HCT116 (cell line): ENCODE data around the gene BAIAP2. TPM values are rescaled to one million over a fixed set of nuclear protein-coding genes. Genes with fewer than 3 reads are reported as not detected.

Experiments used
- ATAC-seq: fragments of 200-7000 bp; cut with Tn5 transposase; 2 replicates; pipeline ENCODE4 v1.9.1; 2020; ENCODE audit warnings: mild to moderate bottlenecking, moderate library complexity
- BruUV-seq: library from RNA; stranded (reverse); fragments of 400-500 nt; replicated peaks from 2 replicates; lab custom pipeline; 2021; lab: Mats Ljungman, UMichigan
- CTCF ChIA-PET: fragments of 300-600 bp; sonication (Branson Sonifier 250); formaldehyde crosslinking; loops from one replicate; lab custom pipeline; 2021; ENCODE audit warnings: antibody characterized with exemption; lab: Charles Lee
- POLR2A ChIA-PET: fragments of 300-600, 350-600 bp; sonication (Branson Sonifier 250); formaldehyde crosslinking; loops from one replicate; lab custom pipeline; 2021; ENCODE audit warnings: antibody characterized with exemption; lab: Charles Lee
- RAD21 ChIA-PET, 2 experiments: fragments of 300-600 bp; sonication (Branson Sonifier 250); formaldehyde crosslinking; loops; one replicate each; lab custom pipeline; 2023; ENCODE audit warnings: low total read pairs in 2 of 2; ENCODE audit not compliant: uncharacterized antibody in 2 of 2, unreplicated experiment in 2 of 2, low non-redundant PET in 1 of 2; lab: Charles Lee
- DNase-seq: peaks from one replicate; pipeline ENCODE4 v3.0.0-alpha.2; 2010; ENCODE audit warnings: low read depth, low spot score
- H2AFZ ChIP-seq: fragments of 200-600 bp; shearing (Covaris generic), sonication (generic); 2 replicates; pipeline ENCODE4 v1.6.1; 2017; ENCODE audit warnings: low read depth, mixed run types, mixed read lengths, antibody characterized with exemption, low read length; ENCODE audit not compliant: poor library complexity, severe bottlenecking
- H3K27ac ChIP-seq: 2 replicates; pipeline ENCODE4 v1.5.1; 2012; ENCODE audit warnings: low read depth, low read length
- H3K27me3 ChIP-seq: fragments of 200-600 bp; sonication (generic); 2 replicates; pipeline ENCODE4 v1.6.1; 2016; ENCODE audit warnings: mixed run types, low read length, mixed read lengths; ENCODE audit not compliant: insufficient read depth
- H3K36me3 ChIP-seq, 2 experiments: fragments of 200-500 bp in 1 of 2; fragments of 200-600 bp in 1 of 2; sonication (Bioruptor generic) in 1 of 2; sonication (generic) in 1 of 2; 2 replicates each; pipeline versions ENCODE4 v1.5.1 to v1.6.1; 2014 to 2016; ENCODE audit warnings: low read length in 2 of 2, inconsistent platforms in 1 of 2, mixed read lengths in 1 of 2, mixed run types in 1 of 2; ENCODE audit not compliant: insufficient read depth in 2 of 2, control insufficient read depth in 1 of 2
- H3K4me1 ChIP-seq, 2 experiments: fragments of 200-600 bp in 1 of 2; sonication (generic) in 1 of 2; 2 replicates each; pipeline versions ENCODE4 v1.5.1 to v1.6.1; 2012 to 2017; ENCODE audit warnings: low read length in 2 of 2, inconsistent platforms in 1 of 2, mild to moderate bottlenecking in 1 of 2, mixed read lengths in 1 of 2, mixed run types in 1 of 2, moderate library complexity in 1 of 2; ENCODE audit not compliant: insufficient read depth in 2 of 2, control insufficient read depth in 1 of 2
- H3K4me2 ChIP-seq: fragments of 200-600 bp; sonication (generic); 2 replicates; pipeline ENCODE4 v1.6.1; 2017; ENCODE audit warnings: mixed run types, low read length, mixed read lengths
- H3K4me3 ChIP-seq, 2 experiments: fragments of 200-600 bp in 1 of 2; sonication (generic) in 1 of 2; replicated peaks in 1 of 2; 2 replicates each; pipeline ENCODE4 v1.5.1; 2011 to 2016; ENCODE audit warnings: low read length in 2 of 2, control low read depth in 1 of 2, low read depth in 1 of 2, mild to moderate bottlenecking in 1 of 2, mixed read lengths in 1 of 2, mixed run types in 1 of 2
- H3K79me2 ChIP-seq: fragments of 200-600 bp; sonication (generic); 2 replicates; pipeline ENCODE4 v1.6.1; 2017; ENCODE audit warnings: mild to moderate bottlenecking, mixed run types, low read length, moderate library complexity, mixed read lengths; ENCODE audit not compliant: insufficient read depth
- H3K9ac ChIP-seq: fragments of 200-600 bp; sonication (generic); 2 replicates; pipeline ENCODE4 v1.6.1; 2016; ENCODE audit warnings: low read length, mixed read lengths
- H3K9me2 ChIP-seq: fragments of 200-600 bp; sonication (generic), shearing (Covaris generic); 2 replicates; pipeline ENCODE4 v1.6.1; 2017; ENCODE audit warnings: mixed run types, mild to moderate bottlenecking, moderate library complexity; ENCODE audit not compliant: insufficient read depth
- H3K9me3 ChIP-seq, 2 experiments: fragments of 200-500 bp in 1 of 2; fragments of 200-600 bp in 1 of 2; sonication (Bioruptor generic) in 1 of 2; sonication (generic) in 1 of 2; 2 replicates each; pipeline ENCODE4 v1.6.1; 2014 to 2017; ENCODE audit warnings: low read length in 2 of 2, mixed read lengths in 2 of 2, inconsistent platforms in 1 of 2, low read depth in 1 of 2, mild to moderate bottlenecking in 1 of 2, mixed run types in 1 of 2, moderate library complexity in 1 of 2; ENCODE audit not compliant: control insufficient read depth in 1 of 2, insufficient read depth in 1 of 2
- H4K20me1 ChIP-seq: fragments of 200-600 bp; sonication (generic), shearing (Covaris generic); 2 replicates; pipeline ENCODE4 v1.6.1; 2017; ENCODE audit warnings: mixed run types, mild to moderate bottlenecking, moderate library complexity; ENCODE audit not compliant: insufficient read depth
- CBX3 ChIP-seq: IDR thresholded peaks from 2 replicates; pipeline ENCODE4 v1.6.1; 2012; ENCODE audit warnings: low read depth
- CEBPB ChIP-seq: IDR thresholded peaks from 2 replicates; pipeline ENCODE4 v1.6.1; 2012; ENCODE audit warnings: low read depth
- ELF1 ChIP-seq: IDR thresholded peaks from 2 replicates; pipeline ENCODE4 v1.6.1; 2012; ENCODE audit warnings: low read depth, borderline replicate concordance
- EZH2phosphoT487 ChIP-seq: fragments of 200-600 bp; IDR thresholded peaks from 2 replicates; pipeline ENCODE4 v1.6.1; 2018; ENCODE audit warnings: antibody characterized with exemption, borderline replicate concordance
- JUND ChIP-seq: IDR thresholded peaks from 2 replicates; pipeline ENCODE4 v1.6.1; 2012
- POLR2AphosphoS5 ChIP-seq: IDR thresholded peaks from 2 replicates; pipeline ENCODE4 v1.6.1; 2011; ENCODE audit warnings: mild to moderate bottlenecking, low read depth, low read length, moderate library complexity
- RAD21 ChIP-seq: IDR thresholded peaks from 2 replicates; pipeline ENCODE4 v1.6.1; 2012; ENCODE audit warnings: low read depth, mild to moderate bottlenecking
- SIN3A ChIP-seq: IDR thresholded peaks from 2 replicates; pipeline ENCODE4 v1.6.1; 2012; ENCODE audit warnings: low read depth
- SP1 ChIP-seq: IDR thresholded peaks from 2 replicates; pipeline ENCODE4 v1.6.1; 2012; ENCODE audit warnings: low read depth
- SRF ChIP-seq: IDR thresholded peaks from 2 replicates; pipeline ENCODE4 v1.6.1; 2012; ENCODE audit warnings: low read depth
- TCF7L2 ChIP-seq: IDR thresholded peaks from 2 replicates; pipeline ENCODE4 v1.7.0; 2011; ENCODE audit warnings: borderline replicate concordance, inconsistent platforms; ENCODE audit not compliant: insufficient read depth, insufficient read length; ENCODE audit errors: extremely low read depth
- YY1 ChIP-seq: IDR thresholded peaks from 2 replicates; pipeline ENCODE4 v1.6.1; 2011; ENCODE audit warnings: low read length, low read depth, moderate library complexity, mild to moderate bottlenecking; ENCODE audit not compliant: insufficient replicate concordance; ENCODE audit errors: extremely low read depth
- ZNF274 ChIP-seq: fragments of 200-500 bp; sonication (Bioruptor generic); IDR thresholded peaks from 2 replicates; pipeline ENCODE4 v1.6.1; 2014; ENCODE audit warnings: mild to moderate bottlenecking, low read depth, low read length, inconsistent platforms
- intact Hi-C: fragments of 100-400 bp; cut with micrococcal nuclease; formaldehyde crosslinking; loops from 2 replicates; pipeline ENCODE4 v1.10.0; 2022
- total RNA-seq: library from RNA; stranded (reverse); gene quantifications from one replicate; pipeline ENCODE4 v1.2.1, GENCODE V29; 2021; ENCODE audit not compliant: unreplicated experiment
- TF ChIP-seq, protein P1 (sequence below): IDR thresholded peaks from 2 replicates; pipeline ENCODE4 v1.6.1; 2012
- TF ChIP-seq, protein P2 (sequence below): IDR thresholded peaks from 2 replicates; pipeline ENCODE4 v1.6.1; 2012; ENCODE audit warnings: low read depth
- TF ChIP-seq, protein P3 (sequence below): IDR thresholded peaks from 2 replicates; pipeline ENCODE4 v1.6.1; 2012
- TF ChIP-seq, protein P4 (sequence below): IDR thresholded peaks from 2 replicates; pipeline ENCODE4 v1.6.1; 2011; ENCODE audit warnings: mild to moderate bottlenecking, low read length, moderate library complexity; ENCODE audit not compliant: insufficient replicate concordance; ENCODE audit errors: extremely low read depth
- TF ChIP-seq, protein P5 (sequence below), 3 experiments: fragments of 200-600 bp in 1 of 3; sonication (generic) in 1 of 3; IDR thresholded peaks in 2 of 3; conservative IDR thresholded peaks in 1 of 3; 2 replicates each; pipeline ENCODE4 v1.5.1; 2012 to 2017; ENCODE audit warnings: low read depth in 2 of 3, low read length in 2 of 3, antibody characterized with exemption in 1 of 3, borderline replicate concordance in 1 of 3, control low read depth in 1 of 3, mild to moderate bottlenecking in 1 of 3, mixed read lengths in 1 of 3, mixed run types in 1 of 3, moderate library complexity in 1 of 3; ENCODE audit not compliant: insufficient read depth in 1 of 3

Gene BAIAP2
- total RNA-seq, 1 experiment from 2014 or later, result 105 TPM

DNA sequence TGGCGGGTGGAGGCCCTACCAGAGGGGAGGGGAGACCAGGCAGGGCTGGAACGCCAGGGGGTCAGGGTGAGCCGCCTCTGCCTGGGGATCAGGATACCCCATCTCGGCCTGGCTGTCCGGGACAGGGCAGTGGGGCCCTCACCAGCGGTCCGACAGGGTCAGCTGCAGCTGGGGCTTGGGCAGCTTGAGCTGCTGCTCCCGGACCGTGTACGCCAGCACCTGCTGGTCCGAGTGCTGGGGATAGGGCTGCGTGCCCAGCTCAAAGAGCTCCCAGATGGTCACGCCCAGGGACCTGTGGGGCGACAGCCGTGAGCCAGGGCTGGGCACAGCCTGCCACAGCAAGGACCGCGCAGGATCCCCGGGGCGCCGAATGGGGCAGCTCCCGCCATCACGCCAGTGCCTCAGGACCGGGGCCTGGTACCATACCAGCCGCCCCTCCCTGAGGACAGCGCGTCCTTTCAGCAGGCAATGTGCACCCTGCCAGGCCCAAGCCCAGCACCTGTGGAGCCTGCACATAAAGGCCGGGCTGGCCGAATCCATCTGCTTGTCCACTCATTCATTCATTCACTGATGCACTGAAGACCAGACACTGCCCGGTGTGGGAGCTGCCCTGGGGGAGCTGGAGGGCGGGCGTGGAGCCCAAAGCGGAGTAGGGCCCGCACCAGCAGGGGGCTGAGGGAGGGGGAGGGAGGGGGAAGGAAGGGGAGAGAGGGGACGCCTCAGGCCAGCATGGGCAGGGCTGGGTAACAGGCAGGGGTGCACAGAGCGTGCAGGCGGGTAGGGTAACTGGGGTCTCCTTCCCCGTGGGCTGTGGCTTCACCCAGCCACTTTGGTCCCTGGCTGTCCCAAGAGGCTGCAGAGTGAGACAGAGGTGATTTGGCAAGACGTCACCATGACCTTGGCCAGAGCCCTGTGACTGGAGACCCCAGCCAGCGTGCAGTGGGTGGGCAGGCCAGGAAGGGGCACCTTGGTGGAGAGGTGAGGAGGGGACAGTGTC, 88.4 kb downstream of the BAIAP2 start:
- H3K4me1 ChIP-seq, result peaks cover 5 to 18% of the 10 kb centered on the region in 2 experiments
- ATAC-seq (no peak), DNase-seq (no peak)
- H4K20me1 ChIP-seq, result no peaks in the 10 kb centered on the region
- no peaks in the 10 kb centered on the region for H3K9me3 ChIP-seq
- H3K4me3 ChIP-seq, result no peak overlapping the region
- no peaks in the 10 kb centered on the region for H3K27me3 ChIP-seq
- no TSS peak for BruUV-seq
- ChIA-PET POLR2A (no interaction called here), CTCF (no interaction called here), RAD21 (no interaction called here)
- H3K4me2 ChIP-seq, result no peak overlapping the region
- H3K9me2 ChIP-seq, result no peaks in the 10 kb centered on the region
- no peak overlapping the region for H2AFZ ChIP-seq
- H3K36me3 ChIP-seq, result no peaks in the 10 kb centered on the region
- H3K9ac ChIP-seq, result no peak overlapping the region
- H3K79me2 ChIP-seq, result peaks cover 7% of the 10 kb centered on the region; the same call in 1 of the 2 replicates
- intact Hi-C loops, result no loop called here
- peak overlapping the region; percentile 17; the same call in 1 of the 2 replicates for H3K27ac ChIP-seq
- TF ChIP-seq ZNF274, result no peak
- TF ChIP-seq CBX3, result no peak
- no peak for TF ChIP-seq ELF1
- no peak for TF ChIP-seq EZH2phosphoT487
- no peak for TF ChIP-seq YY1
- no peak for TF ChIP-seq CEBPB
- TF ChIP-seq, protein P1, sequence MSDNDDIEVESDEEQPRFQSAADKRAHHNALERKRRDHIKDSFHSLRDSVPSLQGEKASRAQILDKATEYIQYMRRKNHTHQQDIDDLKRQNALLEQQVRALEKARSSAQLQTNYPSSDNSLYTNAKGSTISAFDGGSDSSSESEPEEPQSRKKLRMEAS, result no peak
- no peak for TF ChIP-seq SRF
- TF ChIP-seq, protein P2, sequence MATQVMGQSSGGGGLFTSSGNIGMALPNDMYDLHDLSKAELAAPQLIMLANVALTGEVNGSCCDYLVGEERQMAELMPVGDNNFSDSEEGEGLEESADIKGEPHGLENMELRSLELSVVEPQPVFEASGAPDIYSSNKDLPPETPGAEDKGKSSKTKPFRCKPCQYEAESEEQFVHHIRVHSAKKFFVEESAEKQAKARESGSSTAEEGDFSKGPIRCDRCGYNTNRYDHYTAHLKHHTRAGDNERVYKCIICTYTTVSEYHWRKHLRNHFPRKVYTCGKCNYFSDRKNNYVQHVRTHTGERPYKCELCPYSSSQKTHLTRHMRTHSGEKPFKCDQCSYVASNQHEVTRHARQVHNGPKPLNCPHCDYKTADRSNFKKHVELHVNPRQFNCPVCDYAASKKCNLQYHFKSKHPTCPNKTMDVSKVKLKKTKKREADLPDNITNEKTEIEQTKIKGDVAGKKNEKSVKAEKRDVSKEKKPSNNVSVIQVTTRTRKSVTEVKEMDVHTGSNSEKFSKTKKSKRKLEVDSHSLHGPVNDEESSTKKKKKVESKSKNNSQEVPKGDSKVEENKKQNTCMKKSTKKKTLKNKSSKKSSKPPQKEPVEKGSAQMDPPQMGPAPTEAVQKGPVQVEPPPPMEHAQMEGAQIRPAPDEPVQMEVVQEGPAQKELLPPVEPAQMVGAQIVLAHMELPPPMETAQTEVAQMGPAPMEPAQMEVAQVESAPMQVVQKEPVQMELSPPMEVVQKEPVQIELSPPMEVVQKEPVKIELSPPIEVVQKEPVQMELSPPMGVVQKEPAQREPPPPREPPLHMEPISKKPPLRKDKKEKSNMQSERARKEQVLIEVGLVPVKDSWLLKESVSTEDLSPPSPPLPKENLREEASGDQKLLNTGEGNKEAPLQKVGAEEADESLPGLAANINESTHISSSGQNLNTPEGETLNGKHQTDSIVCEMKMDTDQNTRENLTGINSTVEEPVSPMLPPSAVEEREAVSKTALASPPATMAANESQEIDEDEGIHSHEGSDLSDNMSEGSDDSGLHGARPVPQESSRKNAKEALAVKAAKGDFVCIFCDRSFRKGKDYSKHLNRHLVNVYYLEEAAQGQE, result no peak
- no peak for TF ChIP-seq POLR2AphosphoS5
- no peak for TF ChIP-seq RAD21
- no peak for TF ChIP-seq TCF7L2
- no peak for TF ChIP-seq SIN3A
- TF ChIP-seq JUND, result no peak
- TF ChIP-seq, protein P3, sequence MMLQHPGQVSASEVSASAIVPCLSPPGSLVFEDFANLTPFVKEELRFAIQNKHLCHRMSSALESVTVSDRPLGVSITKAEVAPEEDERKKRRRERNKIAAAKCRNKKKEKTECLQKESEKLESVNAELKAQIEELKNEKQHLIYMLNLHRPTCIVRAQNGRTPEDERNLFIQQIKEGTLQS, result no peak
- TF ChIP-seq, protein P4, sequence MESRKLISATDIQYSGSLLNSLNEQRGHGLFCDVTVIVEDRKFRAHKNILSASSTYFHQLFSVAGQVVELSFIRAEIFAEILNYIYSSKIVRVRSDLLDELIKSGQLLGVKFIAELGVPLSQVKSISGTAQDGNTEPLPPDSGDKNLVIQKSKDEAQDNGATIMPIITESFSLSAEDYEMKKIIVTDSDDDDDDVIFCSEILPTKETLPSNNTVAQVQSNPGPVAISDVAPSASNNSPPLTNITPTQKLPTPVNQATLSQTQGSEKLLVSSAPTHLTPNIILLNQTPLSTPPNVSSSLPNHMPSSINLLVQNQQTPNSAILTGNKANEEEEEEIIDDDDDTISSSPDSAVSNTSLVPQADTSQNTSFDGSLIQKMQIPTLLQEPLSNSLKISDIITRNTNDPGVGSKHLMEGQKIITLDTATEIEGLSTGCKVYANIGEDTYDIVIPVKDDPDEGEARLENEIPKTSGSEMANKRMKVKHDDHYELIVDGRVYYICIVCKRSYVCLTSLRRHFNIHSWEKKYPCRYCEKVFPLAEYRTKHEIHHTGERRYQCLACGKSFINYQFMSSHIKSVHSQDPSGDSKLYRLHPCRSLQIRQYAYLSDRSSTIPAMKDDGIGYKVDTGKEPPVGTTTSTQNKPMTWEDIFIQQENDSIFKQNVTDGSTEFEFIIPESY, result no peak
- TF ChIP-seq, protein P5, sequence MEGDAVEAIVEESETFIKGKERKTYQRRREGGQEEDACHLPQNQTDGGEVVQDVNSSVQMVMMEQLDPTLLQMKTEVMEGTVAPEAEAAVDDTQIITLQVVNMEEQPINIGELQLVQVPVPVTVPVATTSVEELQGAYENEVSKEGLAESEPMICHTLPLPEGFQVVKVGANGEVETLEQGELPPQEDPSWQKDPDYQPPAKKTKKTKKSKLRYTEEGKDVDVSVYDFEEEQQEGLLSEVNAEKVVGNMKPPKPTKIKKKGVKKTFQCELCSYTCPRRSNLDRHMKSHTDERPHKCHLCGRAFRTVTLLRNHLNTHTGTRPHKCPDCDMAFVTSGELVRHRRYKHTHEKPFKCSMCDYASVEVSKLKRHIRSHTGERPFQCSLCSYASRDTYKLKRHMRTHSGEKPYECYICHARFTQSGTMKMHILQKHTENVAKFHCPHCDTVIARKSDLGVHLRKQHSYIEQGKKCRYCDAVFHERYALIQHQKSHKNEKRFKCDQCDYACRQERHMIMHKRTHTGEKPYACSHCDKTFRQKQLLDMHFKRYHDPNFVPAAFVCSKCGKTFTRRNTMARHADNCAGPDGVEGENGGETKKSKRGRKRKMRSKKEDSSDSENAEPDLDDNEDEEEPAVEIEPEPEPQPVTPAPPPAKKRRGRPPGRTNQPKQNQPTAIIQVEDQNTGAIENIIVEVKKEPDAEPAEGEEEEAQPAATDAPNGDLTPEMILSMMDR (IDR thresholded peaks at IDR 0.05 in 2 of 3, conservative IDR thresholded peaks at IDR 0.05 in 1 of 3; ENCODE audit: borderline replicate concordance in 1 of 3, insufficient read depth in 1 of 3, low read depth in 2 of 3, low read length in 2 of 3), result no peak
- no peak for TF ChIP-seq SP1
